ENCODE measurements around the gene ARHGAP20. TPM values are rescaled to one million over a fixed set of nuclear protein-coding genes. Genes with fewer than 3 reads are reported as not detected.

The ARHGAP20 gene
- total and polyA plus RNA-seq, 4 donors, result 0.46 to 1.5 (median 0.73) TPM

DNA sequence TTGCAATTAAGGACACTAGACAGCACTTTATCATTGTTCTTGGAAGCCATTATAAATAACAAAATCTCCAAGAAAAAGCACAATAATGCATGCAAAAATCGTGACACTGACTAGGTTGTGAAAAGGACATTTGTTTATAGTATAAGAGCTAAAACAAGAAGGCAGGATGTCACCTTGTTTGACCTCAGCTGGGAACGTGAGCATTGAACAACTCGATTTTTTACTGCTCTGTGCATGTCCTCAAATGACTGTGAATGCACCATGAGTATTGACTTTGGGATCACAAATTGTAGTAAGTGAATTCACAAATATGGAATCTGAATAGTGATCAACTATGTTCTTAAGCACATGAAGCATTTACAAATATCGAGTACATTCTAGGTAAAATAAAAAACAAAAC lies 35.3 kb upstream of the ARHGAP20 start:
- no peak overlapping the region for H3K9ac ChIP-seq (ENCODE audit: low read depth in 1 of 2, low read length in 2 of 2)
- H3K9me3 ChIP-seq (ENCODE audit: control insufficient read depth in 4 of 4, low read length in 3 of 4), result peaks cover 0 to 1% (median 0%) of the 10 kb centered on the region in 4 donors
- H3K27me3 ChIP-seq (ENCODE audit: control insufficient read depth in 4 of 4, insufficient read depth in 4 of 4, low read length in 3 of 4), result no peaks in the 10 kb centered on the region
- no peaks in the 10 kb centered on the region for H3K4me1 ChIP-seq (ENCODE audit: control insufficient read depth in 4 of 4, insufficient read depth in 4 of 4, low read length in 3 of 4)
- no peak for DNase-seq (ENCODE audit: low spot score)
- TF ChIP-seq EGR1 (IDR thresholded peaks at IDR 0.05; ENCODE audit: low read depth in 2 of 2) (no peak), FOXA2 (IDR thresholded peaks at IDR 0.05) (no peak), TAF1 (conservative IDR thresholded peaks at IDR 0.05) (no peak), RXRA (IDR thresholded peaks at IDR 0.05) (peak in 1 of 2 donors; percentile 40)
- TF ChIP-seq, protein P1, sequence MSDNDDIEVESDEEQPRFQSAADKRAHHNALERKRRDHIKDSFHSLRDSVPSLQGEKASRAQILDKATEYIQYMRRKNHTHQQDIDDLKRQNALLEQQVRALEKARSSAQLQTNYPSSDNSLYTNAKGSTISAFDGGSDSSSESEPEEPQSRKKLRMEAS (IDR thresholded peaks at IDR 0.05), result no peak
- no peak overlapping the region for H3K4me3 ChIP-seq (ENCODE audit: low read depth in 1 of 3, low read length in 3 of 3)
- WGBS, result 23% methylated on average over 4 of the region's 4 CpGs
- no peaks in the 10 kb centered on the region for H3K36me3 ChIP-seq (ENCODE audit: control insufficient read depth in 4 of 4, insufficient read depth in 3 of 4, low read depth in 1 of 4, low read length in 3 of 4)
- H3K27ac ChIP-seq (ENCODE audit: low read depth in 1 of 2, low read length in 2 of 2), result no peak overlapping the region

DNA sequence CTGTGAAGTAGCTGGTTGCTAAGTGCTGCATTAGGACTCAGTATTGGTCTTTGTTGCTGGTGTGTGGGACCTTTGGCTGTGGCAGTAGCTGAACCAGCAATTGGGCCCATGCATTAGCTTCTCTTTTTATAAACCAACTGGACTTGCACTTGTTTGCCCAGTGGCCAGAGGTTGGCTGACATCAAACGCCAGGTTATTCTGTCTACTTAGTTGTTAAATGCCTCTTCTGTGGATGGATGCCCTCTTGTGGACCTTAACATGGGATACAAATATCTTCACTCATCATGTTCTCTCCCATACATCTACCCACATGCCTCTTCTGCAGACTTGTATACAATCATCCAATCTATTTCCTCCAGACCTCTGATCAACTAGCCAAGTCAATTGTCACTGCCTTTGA lies 26.4 kb upstream of the ARHGAP20 start:
- 52% methylated on average over 1 of the region's 1 CpG for WGBS
- no peaks in the 10 kb centered on the region for H3K36me3 ChIP-seq (ENCODE audit: control insufficient read depth in 4 of 4, insufficient read depth in 3 of 4, low read depth in 1 of 4, low read length in 3 of 4)
- DNase-seq (ENCODE audit: low spot score), result no peak

DNA sequence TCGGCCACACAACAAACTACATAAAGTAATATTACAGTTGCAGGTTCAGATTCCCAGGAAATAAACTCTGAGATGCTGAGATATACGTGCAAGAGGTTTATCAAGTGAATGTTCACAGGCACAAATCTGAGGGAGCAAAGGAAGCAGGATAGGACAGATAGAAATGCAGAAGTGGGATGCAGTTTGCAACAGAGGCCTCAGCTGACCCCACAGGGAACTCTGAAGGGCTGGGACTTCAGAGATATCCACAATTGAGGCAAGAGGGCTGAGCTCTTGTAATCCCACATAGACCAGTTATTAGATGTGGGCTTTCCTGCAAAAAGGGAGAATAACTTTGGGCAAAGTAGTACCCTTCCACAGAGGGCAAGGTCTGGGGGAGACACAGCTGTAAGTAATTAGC lies 25.4 kb upstream of the ARHGAP20 start:
- WGBS, result 93% methylated on average over 2 of the region's 2 CpGs
- Histone ChIP-seq H3K9ac (ENCODE audit: low read depth in 1 of 2, low read length in 2 of 2) (no peak overlapping the region), H3K27me3 (ENCODE audit: control insufficient read depth in 4 of 4, insufficient read depth in 4 of 4, low read length in 3 of 4) (no peaks in the 10 kb centered on the region), H3K9me3 (ENCODE audit: control insufficient read depth in 4 of 4, low read length in 3 of 4) (no peaks in the 10 kb centered on the region), H3K36me3 (ENCODE audit: control insufficient read depth in 4 of 4, insufficient read depth in 3 of 4, low read depth in 1 of 4, low read length in 3 of 4) (no peaks in the 10 kb centered on the region), H3K4me3 (ENCODE audit: low read depth in 1 of 3, low read length in 3 of 3) (no peak overlapping the region), H3K4me1 (ENCODE audit: control insufficient read depth in 4 of 4, insufficient read depth in 4 of 4, low read length in 3 of 4) (no peaks in the 10 kb centered on the region), H3K27ac (ENCODE audit: low read depth in 1 of 2, low read length in 2 of 2) (no peak overlapping the region)
- DNase-seq (ENCODE audit: low spot score), result no peak
- no peak for TF ChIP-seq HNF4G (IDR thresholded peaks at IDR 0.05)
- TF ChIP-seq, protein P2, sequence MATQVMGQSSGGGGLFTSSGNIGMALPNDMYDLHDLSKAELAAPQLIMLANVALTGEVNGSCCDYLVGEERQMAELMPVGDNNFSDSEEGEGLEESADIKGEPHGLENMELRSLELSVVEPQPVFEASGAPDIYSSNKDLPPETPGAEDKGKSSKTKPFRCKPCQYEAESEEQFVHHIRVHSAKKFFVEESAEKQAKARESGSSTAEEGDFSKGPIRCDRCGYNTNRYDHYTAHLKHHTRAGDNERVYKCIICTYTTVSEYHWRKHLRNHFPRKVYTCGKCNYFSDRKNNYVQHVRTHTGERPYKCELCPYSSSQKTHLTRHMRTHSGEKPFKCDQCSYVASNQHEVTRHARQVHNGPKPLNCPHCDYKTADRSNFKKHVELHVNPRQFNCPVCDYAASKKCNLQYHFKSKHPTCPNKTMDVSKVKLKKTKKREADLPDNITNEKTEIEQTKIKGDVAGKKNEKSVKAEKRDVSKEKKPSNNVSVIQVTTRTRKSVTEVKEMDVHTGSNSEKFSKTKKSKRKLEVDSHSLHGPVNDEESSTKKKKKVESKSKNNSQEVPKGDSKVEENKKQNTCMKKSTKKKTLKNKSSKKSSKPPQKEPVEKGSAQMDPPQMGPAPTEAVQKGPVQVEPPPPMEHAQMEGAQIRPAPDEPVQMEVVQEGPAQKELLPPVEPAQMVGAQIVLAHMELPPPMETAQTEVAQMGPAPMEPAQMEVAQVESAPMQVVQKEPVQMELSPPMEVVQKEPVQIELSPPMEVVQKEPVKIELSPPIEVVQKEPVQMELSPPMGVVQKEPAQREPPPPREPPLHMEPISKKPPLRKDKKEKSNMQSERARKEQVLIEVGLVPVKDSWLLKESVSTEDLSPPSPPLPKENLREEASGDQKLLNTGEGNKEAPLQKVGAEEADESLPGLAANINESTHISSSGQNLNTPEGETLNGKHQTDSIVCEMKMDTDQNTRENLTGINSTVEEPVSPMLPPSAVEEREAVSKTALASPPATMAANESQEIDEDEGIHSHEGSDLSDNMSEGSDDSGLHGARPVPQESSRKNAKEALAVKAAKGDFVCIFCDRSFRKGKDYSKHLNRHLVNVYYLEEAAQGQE (IDR thresholded peaks at IDR 0.05), result no peak
- no peak for TF ChIP-seq RXRA (IDR thresholded peaks at IDR 0.05)
- TF ChIP-seq HNF4A (conservative IDR thresholded peaks at IDR 0.05), result no peak
- no peak for TF ChIP-seq RAD21 (IDR thresholded peaks at IDR 0.05)
- no peak for TF ChIP-seq JUND (IDR thresholded peaks at IDR 0.05)
- no peak for TF ChIP-seq YY1 (IDR thresholded peaks at IDR 0.05)
- TF ChIP-seq TAF1 (conservative IDR thresholded peaks at IDR 0.05), result no peak
- no peak for TF ChIP-seq EGR1 (IDR thresholded peaks at IDR 0.05; ENCODE audit: low read depth in 2 of 2)
- TF ChIP-seq GABPA (IDR thresholded peaks at IDR 0.05 in 1 of 2, conservative IDR thresholded peaks at IDR 0.05 in 1 of 2), result no peak
- TF ChIP-seq, protein P3, sequence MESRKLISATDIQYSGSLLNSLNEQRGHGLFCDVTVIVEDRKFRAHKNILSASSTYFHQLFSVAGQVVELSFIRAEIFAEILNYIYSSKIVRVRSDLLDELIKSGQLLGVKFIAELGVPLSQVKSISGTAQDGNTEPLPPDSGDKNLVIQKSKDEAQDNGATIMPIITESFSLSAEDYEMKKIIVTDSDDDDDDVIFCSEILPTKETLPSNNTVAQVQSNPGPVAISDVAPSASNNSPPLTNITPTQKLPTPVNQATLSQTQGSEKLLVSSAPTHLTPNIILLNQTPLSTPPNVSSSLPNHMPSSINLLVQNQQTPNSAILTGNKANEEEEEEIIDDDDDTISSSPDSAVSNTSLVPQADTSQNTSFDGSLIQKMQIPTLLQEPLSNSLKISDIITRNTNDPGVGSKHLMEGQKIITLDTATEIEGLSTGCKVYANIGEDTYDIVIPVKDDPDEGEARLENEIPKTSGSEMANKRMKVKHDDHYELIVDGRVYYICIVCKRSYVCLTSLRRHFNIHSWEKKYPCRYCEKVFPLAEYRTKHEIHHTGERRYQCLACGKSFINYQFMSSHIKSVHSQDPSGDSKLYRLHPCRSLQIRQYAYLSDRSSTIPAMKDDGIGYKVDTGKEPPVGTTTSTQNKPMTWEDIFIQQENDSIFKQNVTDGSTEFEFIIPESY (IDR thresholded peaks at IDR 0.05), result no peak
- no peak for TF ChIP-seq SP1 (IDR thresholded peaks at IDR 0.05)
- TF ChIP-seq FOXA2 (IDR thresholded peaks at IDR 0.05), result no peak
- no peak for TF ChIP-seq FOXA1 (IDR thresholded peaks at IDR 0.05)
- TF ChIP-seq, protein P1 (IDR thresholded peaks at IDR 0.05), result no peak
- TF ChIP-seq NR2F2 (IDR thresholded peaks at IDR 0.05), result no peak

More for the DNA sequence above, 26.4 kb upstream of the ARHGAP20 start:
- H3K9ac ChIP-seq (ENCODE audit: low read depth in 1 of 2, low read length in 2 of 2), result no peak overlapping the region
- H3K4me3 ChIP-seq (ENCODE audit: low read depth in 1 of 3, low read length in 3 of 3), result no peak overlapping the region
- peak; percentile 50 to 71 for TF ChIP-seq RAD21 (IDR thresholded peaks at IDR 0.05)
- TF ChIP-seq, protein P4, sequence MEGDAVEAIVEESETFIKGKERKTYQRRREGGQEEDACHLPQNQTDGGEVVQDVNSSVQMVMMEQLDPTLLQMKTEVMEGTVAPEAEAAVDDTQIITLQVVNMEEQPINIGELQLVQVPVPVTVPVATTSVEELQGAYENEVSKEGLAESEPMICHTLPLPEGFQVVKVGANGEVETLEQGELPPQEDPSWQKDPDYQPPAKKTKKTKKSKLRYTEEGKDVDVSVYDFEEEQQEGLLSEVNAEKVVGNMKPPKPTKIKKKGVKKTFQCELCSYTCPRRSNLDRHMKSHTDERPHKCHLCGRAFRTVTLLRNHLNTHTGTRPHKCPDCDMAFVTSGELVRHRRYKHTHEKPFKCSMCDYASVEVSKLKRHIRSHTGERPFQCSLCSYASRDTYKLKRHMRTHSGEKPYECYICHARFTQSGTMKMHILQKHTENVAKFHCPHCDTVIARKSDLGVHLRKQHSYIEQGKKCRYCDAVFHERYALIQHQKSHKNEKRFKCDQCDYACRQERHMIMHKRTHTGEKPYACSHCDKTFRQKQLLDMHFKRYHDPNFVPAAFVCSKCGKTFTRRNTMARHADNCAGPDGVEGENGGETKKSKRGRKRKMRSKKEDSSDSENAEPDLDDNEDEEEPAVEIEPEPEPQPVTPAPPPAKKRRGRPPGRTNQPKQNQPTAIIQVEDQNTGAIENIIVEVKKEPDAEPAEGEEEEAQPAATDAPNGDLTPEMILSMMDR (IDR thresholded peaks at IDR 0.05; ENCODE audit: low read depth, low read length, missing input control), result peak; percentile 21
- TF ChIP-seq HNF4A (conservative IDR thresholded peaks at IDR 0.05), result no peak
- H3K9me3 ChIP-seq (ENCODE audit: control insufficient read depth in 4 of 4, low read length in 3 of 4), result no peaks in the 10 kb centered on the region
- H3K27me3 ChIP-seq (ENCODE audit: control insufficient read depth in 4 of 4, insufficient read depth in 4 of 4, low read length in 3 of 4), result no peaks in the 10 kb centered on the region
- no peaks in the 10 kb centered on the region for H3K4me1 ChIP-seq (ENCODE audit: control insufficient read depth in 4 of 4, insufficient read depth in 4 of 4, low read length in 3 of 4)
- H3K27ac ChIP-seq (ENCODE audit: low read depth in 1 of 2, low read length in 2 of 2), result no peak overlapping the region
